CD4-positive, alpha-beta T cell treated with Interleukin-15 for 4 hours (primary cell): ENCODE measurements around the gene DOCK7.
"Not testable (repeated sequence)": the region's sequence is repeated elsewhere in the genome, so short reads cannot be mapped to it uniquely, and the experiment has no call there.

Source experiments
- DNase-seq: peaks from one replicate; pipeline ENCODE4 v3.0.0-alpha.2; 2020; ENCODE audit warnings: low spot score

DOCK7 gene

DNA sequence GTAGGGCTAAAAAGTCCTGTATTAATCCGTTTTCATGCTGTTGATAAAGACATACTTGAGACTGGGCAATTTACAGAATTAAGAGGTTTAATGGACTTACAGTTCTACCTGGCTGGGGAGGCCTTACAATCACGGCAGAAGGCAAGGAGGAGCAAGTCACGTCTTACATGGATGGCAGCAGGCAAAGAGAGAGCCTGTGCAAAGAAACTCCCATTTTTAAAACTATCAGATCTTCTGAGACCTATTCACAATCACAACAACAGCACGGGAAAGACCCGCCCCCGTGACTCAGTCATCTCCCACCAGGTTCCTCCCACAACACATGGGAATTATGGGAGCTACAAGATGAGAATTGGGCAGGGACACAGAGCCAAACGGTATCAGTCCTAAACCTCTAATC, 6.3 kb upstream of the DOCK7 start:
- not testable (repeated sequence) for DNase-seq

DNA sequence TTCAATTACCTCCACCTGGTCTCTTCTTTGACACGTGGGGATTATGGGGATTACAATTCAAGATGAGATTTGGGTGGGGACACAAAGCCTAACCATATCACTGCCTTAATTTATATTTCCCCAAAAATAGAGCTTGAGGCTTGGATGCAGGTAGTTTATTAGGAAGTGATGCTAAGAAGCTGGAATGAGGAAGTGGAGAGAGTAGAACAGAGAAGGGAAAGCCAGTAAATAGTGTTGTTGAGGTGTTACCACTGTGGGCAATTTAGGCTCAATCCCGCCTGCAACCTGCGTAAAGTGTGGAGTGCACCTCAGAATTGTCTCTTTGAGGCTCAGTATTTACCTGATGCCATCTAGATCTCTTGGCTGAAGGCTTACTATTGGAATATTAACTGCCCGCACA, 4.9 kb upstream of the DOCK7 start:
- DNase-seq: no peak

DNA sequence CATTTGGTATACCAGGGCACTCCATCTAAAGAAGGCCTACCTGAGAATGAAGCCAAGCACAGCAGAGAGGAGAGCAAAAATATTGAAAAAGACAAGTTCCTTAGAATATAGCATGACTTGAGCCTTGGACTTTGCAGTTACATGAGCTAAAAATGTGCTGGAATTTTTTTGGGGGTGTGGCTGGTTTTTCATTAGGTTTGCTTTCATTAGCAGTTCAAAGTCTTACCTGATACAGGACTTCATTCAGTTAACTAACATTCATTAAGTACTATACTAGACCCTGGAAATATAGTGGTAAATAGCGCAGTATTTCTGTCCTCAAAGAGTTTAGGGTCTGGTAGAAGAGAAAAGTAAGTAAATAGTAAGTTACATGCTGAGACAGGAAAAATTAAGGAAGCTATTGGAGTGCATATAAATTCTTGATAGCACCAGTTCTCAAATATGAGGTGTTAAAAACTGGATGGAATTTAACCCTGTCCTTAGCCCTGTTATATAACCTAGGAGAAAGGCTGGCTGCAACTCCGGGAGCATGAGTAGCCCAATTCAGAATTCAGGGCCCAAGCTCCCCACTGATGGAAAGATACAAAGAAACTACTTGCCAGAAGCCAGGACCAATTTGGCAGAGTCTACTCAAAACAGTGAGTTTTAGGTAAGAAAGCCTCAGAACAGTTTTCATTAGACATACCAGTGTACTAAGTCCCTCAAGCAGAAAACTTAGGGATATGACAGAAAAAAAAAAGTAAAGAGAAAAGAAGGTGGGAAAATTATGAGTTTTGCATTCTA, 3.1 kb upstream of the DOCK7 start:
- DNase-seq: no peak

DNA sequence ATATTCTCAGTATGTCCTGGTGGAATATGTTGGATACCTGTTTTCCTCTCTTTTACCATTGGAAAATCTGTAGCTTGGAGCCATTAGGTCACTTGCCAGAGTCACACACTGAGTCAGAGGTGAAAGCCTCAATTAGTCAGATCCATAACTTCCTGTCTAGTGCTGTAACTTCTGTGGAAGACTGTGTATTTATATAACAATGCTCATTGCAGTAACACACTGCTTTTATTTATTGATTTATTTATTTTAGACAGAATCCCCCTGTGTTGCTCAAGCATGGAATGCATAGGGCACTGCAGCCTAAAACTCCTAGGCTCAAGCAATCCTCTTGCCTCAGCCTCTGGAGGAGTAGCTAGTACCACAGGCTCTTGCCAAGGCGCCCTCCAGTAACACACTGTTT, 1.3 kb upstream of the DOCK7 start:
- no peak for DNase-seq

DNA sequence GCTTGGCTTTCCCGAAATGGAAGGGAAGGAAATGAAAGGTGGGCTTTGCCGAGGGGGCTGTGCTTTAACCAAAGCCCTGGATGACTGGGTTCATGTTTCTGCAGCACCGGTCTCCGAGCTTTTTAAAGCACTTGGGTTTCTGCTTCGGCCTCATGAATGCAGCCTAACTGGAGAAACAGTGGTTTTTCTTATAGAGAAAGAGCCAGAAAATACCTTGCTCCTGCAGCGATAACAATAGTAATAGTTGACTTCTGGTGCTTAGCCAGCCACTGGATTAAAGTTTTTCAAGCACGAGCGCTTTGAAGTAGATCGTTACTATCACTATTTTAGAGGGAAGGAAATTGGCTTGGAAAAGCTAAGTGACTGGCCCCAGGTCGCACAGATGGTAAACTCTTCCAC, 500 bp upstream of the DOCK7 start:
- no peak for DNase-seq

DNA sequence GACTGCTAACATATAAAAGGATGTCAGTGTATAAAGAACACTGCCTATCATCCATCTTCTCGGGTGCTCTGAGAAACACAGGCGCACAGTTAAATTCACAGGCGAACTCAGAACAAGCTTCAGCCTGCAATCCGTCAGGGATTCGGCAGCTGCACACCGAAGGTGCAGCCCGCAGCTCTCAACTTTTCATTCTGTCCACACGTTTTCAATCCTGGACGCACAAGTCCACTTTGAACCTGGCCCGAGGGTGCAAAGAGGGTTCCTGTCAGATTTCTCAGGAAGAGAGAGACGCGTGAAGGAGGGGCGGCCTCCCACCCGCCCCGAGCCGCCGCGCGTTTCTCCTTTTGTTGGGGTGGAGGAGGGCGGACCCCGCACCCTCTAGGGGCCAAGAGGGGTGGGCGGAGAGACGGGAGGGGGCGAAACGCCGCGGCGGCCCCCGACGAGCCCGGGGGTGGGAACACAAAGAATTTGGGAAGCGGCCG, 724 bp downstream of the DOCK7 start:
- DNase-seq: no peak

DNA sequence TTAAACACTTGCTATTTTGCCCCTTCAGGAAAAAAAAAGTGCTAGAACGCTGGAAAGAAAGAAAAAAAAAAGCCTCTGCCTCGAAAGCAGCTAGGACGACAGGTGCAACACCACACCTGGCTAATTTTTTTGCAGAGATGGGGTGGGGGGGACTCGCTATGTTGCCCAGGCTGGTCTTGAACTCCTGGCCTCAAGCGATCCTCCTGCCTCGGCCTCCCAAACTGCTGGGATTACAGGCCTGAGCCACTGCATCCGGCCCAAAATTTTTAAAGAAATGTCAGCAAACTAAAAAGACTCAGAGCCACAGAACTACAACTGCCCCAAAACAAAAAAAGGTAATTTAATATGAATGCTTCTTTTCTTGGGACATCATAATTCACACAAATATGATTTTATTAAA, 1.4 kb downstream of the DOCK7 start:
- DNase-seq: no peak

DNA sequence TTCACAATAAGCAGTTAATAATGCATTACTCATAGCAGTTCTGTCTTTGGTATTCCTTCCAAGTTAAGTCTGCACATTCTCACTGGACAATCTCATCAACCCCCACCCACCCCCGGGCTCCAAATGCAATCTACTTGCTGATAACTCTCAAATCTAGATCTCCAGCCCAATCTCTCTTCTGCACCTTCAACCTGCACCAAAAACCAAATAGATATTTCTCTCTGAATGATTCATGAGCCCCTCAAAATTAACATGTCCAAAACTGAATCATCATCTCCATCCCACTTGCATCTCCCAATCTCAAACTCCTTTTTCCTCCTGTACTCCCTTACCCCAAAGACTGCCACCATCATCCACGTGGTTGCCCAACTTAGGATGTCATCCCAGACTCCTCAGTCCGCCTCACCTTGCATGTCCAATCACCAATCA, 2.7 kb downstream of the DOCK7 start:
- no peak for DNase-seq

DNA sequence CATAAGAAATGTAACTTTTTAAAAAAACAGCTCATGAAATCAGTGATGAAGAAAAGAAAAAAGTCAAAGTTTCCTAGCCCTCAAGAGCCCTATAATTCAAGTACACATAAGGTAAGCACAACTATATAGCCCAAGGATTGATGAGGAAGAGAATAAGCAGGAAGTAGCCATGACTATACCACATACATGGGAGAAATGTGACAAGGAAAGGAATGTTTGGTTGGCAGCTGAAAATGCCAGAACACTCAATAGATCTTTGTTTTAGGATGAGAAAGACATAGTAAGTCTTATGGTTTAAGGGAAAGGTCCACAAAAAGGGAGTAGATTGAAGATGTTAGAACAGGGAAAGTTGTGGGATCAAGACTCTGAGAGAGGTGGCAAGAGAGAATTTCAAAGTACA, 5.7 kb downstream of the DOCK7 start:
- no peak for DNase-seq

DNA sequence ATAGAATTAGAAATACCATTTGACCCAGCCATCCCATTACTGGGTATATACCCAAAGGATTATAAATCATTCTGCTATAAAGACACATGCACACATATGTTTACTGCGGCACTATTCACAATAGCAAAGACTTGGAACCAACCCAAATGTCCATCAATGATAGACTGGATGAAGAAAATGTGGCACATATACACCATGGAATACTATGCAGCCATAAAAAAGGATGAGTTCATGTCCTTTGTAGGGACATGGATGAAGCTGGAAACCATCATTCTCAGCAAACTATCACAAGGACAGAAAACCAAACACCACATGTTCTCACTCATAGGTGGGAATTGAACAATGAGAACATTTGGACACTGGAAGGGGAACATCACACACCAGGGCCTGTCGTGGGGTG, 7.2 kb downstream of the DOCK7 start:
- DNase-seq: not testable (repeated sequence)

DNA sequence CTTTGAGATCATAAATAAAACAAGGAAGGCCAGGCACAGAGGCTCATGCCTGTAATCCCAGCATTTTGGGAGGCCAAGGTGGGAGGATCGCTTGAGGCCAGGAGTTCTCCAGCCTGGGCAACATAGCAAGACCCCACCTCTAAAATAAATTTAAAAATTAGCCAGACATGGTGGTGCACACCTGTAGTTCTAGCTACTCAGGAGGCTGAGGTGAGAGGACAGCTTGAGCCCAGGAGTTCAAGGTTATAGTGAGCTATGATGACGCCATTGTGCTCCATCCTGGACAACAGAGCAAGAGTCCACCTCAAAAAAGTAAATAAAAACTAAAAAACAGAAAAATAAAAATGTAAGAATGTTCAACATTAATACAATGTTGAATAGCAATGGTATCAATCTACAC, 10.4 kb downstream of the DOCK7 start:
- DNase-seq: not testable (repeated sequence)

DNA sequence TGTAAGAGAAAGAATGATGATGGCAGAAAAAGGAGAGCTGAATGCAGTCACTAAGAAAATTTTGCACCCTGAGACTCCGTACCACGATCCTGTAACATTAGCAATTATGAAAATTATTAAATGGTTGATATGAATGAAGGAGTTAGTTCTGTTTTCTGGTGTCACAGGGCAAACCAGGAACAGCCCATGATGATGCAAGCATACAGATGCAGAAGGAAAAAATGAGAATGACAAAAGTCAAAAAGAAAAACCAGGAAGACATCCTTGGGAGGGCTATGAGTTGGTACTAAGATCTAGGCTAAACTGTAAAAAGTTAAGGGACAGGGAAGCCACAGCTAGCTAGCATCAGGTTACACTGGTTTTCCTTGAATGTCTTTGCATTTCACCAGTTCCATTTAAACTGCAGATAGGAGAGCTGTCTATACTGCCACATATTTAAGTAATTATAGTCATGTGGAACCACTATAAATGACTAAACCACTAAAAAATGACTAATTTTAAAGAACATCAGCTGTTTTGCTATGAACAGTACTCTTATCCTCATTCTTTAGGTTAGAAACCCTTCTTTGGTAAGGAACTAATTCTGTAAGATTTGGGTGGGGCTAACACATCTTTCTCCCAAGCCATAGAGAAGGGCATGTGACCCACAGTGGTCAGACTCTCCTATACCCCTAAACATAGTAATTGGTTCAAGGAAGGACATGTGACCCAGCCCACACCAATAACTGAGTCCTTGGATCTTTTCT, 11.4 kb downstream of the DOCK7 start:
- DNase-seq: no peak

DNA sequence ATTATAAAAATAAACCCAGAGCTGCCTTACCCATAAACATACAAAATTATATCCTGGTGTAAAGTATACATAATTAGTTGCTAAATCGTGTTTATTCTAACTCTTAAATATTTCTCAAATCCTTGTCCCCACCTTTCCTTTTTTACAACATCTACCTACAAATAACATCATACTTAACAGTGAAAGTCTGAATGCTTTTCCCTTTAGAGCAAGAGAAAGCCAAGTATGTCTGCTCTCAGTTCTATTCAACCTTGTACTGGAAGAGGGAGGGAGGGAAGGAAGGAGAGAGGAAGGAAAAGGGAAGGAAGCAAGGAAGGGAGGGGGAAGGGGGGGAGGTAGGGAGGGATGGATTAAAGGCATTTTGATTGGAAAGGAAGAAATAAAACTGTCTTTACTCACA, 14.6 kb downstream of the DOCK7 start:
- DNase-seq: no peak

DNA sequence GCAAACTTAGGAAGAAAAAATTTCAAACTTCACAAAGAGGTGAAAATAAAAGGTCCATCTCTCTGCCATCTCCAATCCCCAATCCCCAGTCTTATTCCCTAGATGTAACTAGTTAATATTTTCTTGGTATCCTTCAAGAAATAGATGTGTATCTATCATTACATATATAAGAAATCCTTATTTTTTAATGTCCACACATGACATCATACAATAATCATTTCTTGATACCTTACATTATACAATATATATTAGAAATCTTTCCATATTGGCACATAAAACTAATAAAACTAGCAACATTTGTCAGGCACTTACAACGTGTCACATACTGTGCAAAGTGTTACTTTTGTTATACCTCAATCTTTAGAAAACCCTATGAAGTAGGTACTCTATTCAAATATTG, 16.2 kb downstream of the DOCK7 start:
- no peak for DNase-seq

DNA sequence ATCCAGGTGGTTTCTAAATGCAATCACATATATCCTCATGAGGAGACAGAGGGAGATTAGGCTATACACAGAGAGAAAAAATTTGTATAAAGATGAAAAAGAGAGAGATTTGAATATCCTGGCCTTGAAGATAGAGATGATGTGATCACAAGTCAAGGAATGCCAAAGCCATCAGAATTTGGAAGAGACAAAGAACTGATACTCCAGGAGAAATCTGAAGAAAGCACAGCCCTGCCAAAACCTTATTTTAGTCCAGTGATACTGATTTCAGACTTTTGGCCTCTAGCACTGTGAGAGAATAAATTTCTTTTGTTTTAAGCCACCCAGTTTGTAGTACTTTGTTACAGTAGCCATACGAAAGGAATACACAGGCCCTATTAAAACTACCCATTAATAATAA, 33.4 kb downstream of the DOCK7 start:
- no peak for DNase-seq

DNA sequence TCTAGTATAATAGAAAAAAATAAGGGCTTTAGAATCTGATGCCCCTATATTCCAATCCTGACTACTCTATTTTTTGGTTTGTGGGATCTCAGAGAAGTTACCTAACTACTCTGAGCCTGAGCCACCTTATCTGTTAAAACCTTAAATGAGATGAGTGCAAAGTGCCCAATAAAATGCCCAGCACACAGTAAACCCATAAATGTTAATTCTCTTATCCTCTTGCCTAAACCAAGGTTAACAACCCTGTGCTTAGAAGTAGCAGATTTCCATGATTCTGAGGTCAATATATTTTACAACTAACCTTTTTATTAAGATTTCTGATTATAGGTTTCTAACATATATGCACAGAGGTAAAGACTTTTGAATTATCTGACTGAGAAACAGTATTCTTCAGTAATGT, 35.8 kb downstream of the DOCK7 start:
- DNase-seq: no peak

DNA sequence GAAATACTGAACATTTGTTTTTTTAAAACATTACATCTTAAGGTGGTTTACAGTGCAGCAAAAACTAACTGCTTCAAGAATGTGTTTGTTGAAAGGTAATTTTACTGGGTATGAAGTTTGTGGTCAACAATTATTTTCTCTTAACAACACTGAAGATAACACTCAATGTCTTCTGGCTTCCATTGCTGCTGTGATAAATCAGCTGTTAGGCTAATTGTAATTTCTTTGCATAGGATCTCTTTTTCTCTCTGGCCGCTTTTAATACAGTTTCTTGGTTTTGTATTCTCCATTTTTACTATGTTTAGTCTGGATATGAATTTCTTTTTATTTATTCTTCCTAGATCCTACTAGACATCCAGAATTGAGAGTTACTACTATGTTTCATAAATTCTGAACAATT, 44.9 kb downstream of the DOCK7 start:
- DNase-seq: no peak

DNA sequence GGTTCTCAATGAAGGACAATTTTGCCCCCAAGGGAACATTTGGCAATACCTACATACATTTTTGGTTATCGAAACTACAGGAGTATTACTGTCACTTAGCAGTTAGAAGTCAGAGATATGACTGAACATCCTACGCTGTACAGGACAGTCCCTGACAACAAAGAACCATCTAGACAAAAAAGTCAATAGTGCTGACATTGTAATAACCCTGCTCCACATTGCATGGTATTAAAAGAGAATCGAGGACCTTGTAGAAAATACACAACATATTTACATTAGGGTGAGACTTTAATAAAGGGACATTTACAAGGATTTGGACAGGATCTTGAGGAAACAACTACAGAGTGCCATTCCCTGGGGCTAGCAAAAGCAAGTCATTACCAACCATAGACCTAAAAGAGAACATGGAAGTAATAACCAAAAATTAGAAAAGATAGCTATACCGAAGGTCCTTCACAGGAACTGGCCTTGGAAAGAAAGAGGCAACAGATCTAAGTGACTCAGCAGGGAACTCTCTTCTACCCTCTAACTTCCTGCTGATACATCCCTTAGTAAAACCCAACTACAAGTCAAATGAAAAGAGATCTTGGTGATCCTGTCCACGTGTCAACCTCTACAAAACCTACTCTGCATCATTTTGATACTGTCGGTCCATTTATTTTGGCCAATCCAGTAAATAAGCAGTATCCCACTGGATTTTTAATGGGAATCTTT, 50.6 kb downstream of the DOCK7 start:
- no peak for DNase-seq

DNA sequence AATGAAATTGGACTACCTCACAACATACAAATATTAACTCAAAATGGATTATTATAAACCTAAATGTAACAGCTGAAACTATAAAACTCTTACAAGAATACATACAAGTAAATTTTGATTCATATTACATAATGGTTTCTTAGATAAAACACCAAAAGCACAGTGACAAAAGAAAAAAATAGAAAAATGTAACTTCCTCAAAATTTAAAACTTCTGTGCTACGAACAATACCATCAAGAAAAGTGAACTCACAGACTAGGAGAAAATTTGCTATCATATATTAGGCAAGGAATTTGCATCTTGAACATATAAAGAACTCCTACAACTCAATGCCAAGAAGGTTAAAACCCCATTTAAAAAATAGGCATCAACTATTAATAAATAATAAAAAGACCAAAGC, 59.7 kb downstream of the DOCK7 start:
- DNase-seq: no peak

DNA sequence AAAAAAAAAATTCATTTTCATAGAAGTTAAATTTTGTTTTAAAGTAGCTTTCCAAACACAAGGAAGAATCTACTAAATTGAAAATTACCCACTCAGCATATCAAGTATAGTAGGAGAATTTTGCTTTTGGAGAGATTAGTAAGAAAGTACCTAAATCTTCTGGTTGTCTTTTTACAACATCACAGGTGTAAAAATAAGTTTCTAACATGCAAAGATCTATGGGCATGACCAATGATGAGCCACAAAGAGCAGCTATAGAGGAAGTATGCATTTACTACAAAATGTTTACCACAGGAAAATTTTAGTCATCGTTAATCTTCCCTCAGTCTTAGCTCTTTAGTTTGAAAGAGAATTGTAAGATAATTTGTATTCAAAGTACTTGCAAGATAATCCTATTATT, 62.8 kb downstream of the DOCK7 start:
- no peak for DNase-seq

DNA sequence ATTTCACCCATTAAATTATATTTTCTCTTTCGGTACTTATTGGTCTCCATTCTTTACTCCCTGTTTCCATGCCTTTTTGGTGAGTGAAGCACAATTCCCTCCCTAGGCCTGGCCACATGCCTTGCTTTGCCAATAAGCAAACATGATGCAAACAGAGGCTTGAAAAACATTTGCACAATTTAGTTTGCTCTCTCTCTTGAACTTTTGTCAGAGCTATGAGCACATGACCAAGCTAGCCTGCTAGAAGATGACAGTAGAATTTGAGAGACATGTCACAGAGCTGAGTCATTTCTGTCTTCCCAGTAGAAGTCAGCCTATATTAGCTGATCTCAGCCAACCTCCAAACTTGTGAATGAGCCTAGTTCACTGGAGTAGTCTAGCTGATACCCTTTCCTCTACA, 66.3 kb downstream of the DOCK7 start:
- no peak for DNase-seq

DNA sequence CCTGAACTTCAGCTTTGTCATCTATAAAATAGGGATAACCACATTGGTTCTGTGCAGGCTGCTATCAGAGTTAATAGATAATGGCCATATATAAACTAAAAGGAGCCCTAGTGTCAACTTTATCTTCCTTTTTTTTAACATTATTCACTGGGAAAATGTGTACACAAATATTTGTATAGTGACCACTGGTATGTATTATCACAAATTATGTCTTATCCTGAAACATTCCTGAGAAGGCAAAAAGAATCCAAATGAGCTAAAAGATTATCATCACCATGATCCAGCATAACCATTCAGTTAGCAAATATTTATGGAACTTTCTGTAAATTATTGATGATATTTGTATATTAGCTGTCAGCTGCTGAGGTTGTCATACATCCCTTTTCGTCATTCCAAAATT, 74.3 kb downstream of the DOCK7 start:
- no peak for DNase-seq

DNA sequence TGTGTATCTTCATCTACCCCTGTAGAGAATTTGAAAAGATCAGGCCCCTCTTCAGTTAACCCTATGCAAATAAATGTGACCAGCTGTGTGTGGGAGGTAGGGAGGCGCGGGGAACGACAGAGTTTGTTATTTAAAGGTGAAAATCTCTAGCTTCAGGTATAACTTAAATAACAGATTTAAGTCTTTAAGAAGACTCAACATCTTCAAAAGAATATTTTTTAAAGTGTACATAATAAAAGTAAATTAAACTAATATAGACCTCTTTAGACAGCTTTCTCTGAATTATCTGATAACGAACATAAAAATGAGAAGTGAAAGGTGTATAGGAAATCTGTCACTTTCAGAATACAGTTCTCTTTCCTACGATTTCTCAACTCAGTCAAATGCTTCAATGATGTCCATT, 74.9 kb downstream of the DOCK7 start:
- DNase-seq: no peak
